Stimulated activated CD4-positive, alpha-beta T cell treated with anti-CD3 and anti-CD28 coated beads, Interleukin-4, amount 100 ng/mL, for 24 hours (primary cell): Measurements from ENCODE around the gene SCAMP3.

Source experiments
- DNase-seq: peaks from one replicate; pipeline ENCODE4 v3.0.0-alpha.2; 2020

Gene SCAMP3

DNA sequence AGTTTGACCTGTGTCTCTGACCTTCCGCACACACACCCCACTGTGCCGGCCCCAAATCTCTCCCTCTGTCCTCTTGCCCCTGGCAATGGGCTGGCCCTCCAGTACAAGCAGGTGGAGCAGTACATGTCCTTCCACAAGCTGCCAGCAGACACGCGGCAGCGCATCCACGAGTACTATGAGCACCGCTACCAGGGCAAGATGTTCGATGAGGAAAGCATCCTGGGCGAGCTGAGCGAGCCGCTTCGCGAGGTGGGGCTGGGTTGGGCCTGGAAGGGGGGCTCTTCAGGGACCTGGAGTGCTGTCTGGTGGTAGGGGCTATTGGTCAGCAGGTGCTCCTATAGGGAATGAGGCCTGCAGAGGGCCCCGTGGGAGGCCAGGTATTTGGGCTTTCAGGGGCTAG is 22.9 kb upstream of the SCAMP3 start:
- no peak for DNase-seq

DNA sequence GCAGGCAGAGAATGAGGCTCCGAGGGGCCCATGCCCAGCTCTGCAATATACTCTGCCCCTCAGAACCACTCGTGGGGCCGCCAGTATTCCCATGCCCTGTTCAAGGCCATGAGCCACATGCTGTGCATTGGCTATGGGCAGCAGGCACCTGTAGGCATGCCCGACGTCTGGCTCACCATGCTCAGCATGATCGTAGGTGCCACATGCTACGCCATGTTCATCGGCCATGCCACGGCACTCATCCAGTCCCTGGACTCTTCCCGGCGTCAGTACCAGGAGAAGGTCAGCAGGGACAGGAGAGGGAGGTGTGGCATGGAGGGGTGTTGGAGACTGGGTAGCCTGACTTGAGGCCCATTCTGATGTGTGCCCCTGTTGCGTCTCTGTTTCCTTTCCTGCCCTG is 22.3 kb upstream of the SCAMP3 start:
- no peak for DNase-seq

DNA sequence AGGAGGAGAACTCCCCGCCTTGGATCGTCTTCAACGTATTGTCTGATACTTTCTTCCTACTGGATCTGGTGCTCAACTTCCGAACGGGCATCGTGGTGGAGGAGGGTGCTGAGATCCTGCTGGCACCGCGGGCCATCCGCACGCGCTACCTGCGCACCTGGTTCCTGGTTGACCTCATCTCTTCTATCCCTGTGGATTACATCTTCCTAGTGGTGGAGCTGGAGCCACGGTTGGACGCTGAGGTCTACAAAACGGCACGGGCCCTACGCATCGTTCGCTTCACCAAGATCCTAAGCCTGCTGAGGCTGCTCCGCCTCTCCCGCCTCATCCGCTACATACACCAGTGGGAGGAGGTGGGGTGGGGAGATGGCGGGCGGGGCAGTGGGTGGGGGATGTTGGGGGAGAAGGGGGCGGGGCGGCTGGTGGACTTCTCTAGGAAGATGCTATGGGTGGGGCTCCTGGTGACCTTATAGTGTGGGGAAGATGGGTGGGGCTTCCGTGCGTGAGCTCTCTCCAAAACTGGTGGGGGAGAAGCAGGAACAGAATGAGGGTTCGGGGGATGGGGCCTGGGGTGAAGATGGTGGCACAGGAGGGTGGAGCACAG is 20.4 kb upstream of the SCAMP3 start:
- DNase-seq, result no peak

DNA sequence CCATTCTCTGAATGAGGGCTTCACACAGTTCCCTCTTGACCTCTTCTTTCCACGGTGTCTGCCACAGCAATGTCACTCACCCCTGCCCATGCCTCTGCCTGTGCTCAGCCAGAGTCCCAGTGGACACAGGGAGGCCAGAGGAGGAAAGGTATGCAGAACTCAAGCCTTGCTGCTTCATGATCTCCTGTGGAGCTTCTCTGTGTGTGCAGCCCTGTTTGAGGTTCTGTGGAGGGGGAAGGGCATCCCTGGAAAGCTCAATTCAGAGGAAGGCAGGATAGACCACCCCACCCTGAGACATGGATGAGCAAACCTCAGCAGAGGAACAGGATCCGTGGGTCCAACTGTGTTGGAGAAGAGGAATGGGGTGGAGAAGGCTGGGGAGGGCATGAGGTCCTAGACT is 17.1 kb upstream of the SCAMP3 start:
- no peak for DNase-seq

DNA sequence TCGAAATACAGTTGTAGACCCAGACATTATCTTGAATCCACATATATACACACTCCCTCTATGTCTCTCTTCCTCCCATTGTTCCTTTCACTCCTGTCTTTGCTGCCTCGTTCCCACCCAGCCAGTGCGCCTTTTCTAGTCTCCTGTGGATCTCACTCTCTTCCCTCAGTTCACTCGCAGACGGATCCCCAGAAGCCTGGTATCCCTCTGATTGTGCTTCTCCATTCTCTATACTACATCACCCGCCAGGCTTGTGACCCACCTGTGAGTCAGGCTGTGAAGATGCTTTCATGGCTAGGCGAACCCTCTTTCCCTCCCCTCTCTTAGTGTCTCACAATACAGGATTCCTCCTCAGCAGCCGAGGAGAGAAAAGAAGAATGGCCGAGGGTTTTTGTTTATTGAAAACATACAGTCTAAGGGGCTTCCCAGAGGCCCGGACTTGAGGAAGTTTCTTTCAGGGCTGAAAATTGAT is 16.6 kb upstream of the SCAMP3 start:
- DNase-seq, result no peak

DNA sequence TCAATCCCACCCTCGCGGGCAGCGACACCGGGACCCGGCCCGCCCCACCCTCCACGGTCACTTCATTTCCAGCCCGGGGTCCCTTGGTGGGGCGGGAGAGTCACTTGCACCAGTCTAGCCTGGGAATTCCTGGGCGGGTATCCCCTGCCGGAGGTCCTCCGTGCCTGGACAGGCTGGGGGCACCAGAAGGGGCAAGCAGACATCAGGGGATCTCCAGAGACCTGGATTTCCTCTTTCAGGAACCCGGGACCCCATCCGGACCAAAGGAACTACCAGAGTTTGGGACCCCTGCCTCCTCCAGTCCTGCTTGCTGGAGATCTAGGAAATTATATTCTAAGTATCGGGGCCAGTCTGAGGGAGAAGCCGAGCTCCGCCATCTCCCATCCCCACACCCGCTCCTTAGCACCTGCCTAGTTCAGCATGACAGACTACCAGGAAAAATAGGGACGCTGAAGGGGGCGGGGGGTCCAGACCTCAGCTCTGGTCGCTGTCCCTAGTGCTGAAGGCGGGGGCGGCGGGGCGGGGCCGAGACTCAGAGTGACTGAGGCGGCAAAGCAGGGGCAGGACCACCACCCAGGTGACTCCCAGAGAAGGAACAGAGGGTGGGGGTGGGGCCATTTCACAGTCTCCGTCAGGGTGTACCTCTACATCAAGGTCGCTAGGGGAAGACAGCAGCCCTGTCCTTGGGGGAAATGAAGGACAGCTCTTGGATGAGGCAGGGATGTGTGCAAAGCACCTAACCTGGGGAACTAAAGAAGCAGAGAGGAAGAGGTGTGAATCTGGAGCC is 15.9 kb upstream of the SCAMP3 start:
- peak; percentile 79 for DNase-seq

DNA sequence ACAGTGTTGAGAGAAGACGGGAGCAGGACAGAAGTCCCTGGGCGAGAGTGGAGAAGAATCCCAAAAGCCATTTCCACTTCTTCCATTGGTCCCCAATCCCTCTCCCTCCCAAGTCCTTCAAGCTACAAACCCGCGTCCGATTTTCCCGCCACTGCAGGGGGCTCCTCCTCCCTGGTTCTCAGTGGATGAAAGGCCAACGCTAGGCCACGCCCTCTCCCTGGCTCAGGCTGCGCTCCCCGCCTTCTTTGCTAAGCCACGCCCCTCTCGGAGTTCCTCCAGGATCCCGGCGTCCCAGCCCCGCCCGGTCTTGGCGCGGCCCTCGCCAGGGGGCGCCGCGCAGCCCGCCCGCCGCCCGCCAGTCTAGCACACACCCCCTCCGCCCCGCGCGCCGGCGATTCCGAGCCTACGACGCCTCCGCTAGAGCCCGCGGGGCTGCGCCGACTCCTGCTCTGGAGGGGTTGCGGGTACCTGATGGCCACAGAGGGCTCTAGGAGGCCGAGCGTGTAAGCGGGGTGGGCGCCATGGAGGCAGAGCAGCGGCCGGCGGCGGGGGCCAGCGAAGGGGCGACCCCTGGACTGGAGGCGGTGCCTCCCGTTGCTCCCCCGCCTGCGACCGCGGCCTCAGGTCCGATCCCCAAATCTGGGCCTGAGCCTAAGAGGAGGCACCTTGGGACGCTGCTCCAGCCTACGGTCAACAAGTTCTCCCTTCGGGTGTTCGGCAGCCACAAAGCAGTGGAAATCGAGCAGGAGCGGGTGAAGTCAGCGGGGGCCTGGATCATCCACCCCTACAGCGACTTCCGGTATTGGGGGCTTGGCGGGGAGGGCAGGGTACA is 15.1 kb upstream of the SCAMP3 start, which contains the start of gene HCN3:
HCN3 (plus strand) TSS at position 394 of the 832 bp plus-strand sequence; CDS start at position 522, 128 bp downstream.
- peak; percentile 96 for DNase-seq

DNA sequence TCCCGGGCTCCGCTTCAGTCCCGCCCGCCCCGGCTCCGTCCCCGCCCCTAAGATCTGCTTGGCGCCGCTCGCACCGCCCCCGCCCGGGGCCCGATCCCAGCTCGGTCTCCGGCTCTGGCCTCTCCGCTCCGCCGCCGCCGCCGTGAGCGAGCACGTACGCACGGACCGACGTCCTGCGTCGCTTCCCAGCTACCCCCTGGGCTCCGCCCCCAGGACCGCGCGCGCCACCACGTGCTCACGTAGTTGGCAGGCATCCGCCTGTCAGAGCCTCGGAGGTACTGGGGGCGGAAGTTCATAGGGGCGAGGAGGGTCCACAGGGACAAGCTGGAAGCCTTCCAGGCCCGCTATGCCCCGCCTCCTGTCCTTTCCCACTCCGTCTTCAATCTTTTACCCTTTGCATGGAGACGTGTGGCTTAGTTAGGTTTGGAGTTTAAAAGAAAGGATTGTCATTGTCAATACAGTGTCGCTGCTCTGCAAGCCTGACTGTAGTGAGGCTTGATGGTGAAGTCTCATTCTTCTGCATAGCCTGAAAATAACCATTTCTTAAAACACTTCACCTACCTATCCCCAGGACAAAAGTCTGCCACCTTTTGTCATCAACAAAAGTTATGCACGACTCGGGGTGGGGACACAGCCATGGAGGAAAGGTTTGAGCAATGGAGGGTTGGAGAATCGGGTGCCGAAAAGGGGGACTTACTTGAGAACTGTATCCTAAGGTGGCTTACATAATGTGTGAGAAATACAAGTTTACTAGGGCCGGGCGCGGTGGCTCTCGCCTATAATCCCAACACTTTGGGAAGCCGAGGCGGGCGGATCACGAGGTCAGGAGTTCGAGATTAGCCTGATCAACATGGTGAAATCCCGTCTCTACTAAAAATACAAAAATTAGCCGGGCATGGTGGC is 11.4 kb upstream of the SCAMP3 start, which contains the start of gene CLK2:
CLK2 (minus strand) TSS at position 162 of the 903 bp plus-strand sequence. CDS start 2,527 bp downstream, outside the sequence.
- DNase-seq, result peak; percentile 96

DNA sequence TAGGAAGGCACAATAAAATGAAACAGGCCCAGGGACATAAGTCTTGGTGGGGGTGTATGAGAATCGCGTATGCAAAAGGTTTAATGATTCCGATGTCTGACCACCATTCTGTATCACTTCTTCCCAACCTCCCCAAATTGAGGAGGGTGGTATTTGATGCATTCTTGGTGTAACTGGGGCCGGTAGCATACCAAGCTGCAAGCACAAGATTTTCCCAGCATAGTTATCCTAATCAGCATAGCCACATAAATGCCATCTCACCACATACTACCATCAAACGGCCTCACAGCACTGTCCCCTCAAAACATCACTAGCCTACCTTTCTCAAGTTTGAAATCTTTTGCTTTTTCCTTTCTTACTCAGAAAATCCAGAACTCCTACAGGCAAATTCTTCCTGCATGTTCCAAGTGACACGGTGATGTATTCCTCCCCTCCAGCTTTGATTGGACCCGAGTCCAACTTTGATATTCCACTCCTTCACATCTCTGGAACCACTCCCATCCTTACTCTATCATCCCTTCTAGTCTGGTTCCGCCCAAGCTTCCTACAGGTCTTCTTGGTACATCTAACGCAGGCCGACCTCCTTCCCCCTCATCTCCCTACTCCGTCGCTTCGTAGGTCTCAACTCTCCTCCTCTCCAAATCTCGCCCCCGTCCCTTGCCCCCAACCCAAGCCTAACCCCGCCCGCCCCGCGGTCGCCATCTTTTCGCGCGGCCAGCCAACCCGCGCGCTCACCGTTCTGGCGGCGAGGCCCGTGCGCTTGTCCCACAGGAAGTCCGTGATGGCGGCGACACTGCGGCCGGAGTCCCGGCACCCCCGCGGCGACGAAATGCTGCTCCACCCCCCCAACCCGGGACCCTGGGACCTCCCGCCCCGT is 10.5 kb upstream of the SCAMP3 start:
- no peak for DNase-seq

DNA sequence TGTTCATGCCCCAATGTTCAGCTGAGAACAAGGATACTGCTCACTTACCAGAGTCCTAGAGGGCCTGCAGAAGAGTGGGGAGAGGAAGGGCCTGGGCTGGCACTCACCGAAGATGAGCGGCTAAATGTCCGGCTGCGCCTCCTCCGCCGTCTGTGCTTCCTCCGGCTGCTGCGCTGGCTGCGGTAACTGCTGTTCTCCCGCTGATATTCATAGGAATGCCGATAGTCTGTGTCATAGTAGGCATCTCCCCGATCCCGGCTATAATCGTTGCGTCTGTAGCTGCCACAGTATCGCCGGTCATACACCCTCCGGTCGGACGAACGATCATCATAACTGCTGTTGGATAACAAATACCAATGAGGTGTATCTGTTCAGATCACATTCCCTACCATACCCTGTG is 7.2 kb upstream of the SCAMP3 start:
- DNase-seq, result no peak

DNA sequence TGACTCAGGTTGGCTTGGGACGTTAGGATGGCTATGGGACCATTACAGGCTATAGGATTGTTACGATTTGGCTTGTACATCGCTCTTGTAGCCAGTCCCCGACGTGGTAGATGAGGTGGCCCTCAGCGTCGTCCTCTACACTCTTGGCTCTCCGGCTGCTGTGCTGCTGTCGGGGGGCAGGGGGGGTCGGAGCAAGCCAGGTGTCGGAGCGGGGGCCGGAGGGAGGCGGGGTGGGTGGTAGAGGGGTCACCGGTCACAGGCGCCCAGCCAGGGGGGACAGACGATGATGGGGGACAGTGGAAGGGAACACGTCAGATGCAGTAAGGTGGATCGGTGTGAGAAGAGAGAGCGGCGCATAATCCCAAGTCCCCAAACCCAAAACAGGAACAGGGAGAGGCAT is 6.5 kb upstream of the SCAMP3 start:
- no peak for DNase-seq

DNA sequence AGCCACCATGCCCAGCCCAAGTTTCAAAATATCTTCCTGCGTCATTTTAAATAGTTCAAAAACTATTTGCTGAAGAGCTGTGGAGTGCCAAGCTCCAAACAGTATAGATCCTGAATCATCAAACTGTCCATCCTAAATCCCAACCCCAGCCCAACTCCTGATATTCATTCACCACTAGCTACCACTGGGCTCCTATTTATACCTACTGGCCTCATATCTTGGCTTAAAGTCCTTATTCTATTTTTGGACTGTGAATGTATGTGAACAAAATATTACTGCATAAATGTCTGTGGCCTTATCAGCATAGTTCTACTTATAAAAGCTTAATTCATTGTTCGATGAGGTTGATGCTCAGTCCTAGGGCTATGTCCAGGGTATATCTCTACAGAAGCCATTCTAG is 5.2 kb upstream of the SCAMP3 start:
- no peak for DNase-seq

DNA sequence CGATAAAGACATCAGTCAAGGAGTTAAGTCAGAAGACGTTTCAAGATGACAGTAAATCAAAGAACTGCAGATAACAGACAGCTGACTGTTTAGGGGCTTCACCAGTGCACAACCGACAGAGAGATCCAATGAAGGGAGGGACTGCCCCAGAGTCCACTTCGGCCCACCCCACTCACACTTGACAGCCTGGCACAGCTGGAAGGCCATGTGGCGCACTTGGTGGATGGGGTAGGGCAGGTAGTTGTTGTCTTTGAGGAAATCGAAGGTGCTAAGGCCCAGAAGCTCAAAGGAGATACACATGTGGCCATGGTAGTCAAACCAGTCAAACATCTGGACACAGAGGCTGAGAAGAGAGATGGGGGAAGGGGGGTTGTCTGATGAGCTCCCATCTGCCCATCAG is 4.4 kb upstream of the SCAMP3 start:
- DNase-seq, result no peak

DNA sequence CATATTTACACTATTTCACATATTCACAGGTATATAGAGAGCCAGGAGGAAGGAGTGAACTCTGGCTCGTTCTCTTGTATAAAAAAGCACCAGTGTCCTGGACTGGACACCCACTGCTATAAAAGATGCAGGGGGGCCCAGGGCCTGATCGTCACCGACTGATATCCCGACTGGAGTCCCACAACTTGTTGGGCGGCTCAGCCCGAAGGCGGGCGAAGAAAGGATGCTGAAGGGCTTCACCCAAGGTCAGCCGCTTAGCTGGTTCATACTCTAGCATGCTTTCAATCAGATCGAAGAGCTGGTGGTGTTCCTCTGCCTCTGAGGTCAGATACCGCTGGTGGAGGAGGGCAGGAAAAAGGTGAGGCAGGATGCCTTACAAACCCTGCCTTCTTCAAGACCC is 907 bp upstream of the SCAMP3 start:
- DNase-seq, result no peak

DNA sequence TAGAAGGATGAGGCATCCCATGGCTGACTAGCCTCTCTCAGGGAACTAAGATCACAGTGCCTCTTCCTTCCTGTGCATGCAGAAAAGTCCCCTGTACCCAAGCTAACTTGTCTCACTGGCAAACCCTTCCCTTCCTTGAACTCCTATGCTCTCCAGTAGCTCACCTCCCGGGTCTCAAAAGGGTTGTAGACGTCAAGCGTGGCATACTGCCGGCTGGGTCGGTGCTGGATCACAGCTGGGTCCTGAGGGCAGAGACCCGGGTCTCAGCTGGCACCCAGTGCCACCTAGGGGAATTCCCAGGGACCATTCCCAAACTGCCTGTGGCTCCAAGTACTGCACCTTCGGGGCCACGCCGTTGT is 688 bp downstream of the SCAMP3 start:
- peak; percentile 30 for DNase-seq

DNA sequence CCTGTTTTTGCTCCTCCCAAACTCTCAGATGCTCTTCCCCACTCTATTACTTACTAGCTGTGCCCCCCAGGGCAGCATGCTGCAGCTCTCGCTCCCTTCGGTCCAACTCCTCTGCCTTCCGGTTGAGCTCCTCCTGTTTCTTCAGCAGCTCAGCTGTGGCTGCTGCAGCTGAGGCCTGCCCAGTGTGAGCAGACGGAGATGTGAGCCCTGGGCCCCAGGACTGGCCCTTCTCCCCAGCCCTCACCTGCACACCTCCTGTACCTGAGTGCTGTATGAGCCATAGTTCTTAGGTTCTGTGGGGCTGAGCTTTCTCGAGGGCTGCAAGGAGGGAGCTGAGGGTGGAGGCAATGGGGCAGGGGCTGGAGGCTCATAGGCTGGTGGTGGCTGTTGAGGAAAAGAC is 1.9 kb downstream of the SCAMP3 start:
- no peak for DNase-seq

DNA sequence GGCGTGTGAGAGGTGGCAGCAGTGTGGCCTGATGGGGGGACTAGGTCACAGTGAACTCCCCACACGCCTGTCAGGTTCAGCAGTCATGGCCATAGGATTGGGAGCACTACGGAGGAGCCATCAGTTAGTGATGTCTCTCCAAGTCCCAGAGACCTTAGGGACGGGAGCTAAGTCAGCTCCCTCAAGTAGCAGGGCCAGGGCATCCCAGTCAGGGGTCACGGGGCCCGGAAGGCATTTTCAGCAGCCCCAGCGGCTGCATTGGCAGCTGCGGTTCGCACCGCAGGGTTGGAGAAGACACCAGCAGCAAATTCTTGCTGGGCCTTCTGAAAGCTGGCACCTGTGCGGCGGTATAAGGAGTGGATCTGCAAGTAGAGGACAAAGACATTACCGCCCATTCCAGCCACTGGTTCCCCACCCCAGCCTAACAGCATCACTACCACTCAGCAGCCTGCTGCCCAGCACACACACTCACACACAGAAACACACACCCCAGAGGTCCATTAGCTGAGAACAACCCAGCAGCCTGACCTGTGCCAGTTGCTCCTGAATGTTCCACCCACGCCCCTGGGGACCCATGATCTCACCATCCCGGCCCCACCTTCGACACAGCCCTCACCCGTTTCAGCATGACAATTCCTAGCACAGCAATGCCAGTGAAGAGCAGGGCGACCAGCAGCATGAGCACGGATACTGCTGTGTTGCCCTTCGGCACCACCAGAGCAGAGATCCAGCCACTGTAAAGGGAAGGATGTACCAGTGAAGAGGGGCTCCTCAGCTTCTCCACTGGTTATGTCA is 5.9 kb downstream of the SCAMP3 start:
- DNase-seq, result no peak

DNA sequence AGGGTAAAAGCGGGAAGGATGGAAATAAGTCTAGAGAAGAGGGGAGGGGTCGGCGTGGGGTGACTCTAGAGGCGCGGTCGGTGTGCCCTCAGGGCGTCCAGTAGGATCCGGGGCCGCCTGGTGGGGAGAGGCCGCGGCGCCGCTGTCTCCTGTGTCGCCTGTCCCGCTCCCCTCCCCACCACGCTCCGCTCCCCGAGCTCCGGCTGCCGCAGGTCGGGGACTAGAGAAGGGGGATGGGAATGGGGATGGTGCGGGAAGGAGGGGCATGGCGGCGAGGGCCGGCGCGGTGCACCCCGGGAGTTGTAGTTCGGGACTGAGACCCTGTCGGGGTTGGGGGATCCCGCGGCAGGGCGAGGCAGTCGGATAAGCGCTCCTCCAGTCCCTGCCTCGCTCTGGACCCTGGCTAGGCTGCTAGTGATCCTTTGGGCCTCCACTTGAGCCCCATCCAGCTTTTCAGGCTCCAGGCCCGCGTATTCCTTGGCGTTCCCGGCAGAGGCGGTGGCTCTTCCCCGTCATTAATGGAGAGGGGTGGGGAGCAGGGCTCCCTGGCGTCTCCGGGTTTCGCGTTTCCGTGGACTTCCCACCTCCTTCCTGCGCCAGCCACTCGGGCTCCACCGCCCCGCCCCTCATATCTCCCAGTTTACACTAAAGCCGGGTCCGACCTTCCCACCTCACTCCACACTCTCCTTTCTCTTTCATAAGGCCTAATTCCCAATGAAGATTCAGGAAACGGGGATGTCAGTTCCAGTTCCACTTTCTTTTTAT is 6.7 kb downstream of the SCAMP3 start, which contains the start of gene ENTREP3:
ENTREP3 (minus strand) TSS at position 241 of the 765 bp plus-strand sequence. CDS start 606 bp downstream, outside the sequence.
- peak; percentile 78 for DNase-seq

DNA sequence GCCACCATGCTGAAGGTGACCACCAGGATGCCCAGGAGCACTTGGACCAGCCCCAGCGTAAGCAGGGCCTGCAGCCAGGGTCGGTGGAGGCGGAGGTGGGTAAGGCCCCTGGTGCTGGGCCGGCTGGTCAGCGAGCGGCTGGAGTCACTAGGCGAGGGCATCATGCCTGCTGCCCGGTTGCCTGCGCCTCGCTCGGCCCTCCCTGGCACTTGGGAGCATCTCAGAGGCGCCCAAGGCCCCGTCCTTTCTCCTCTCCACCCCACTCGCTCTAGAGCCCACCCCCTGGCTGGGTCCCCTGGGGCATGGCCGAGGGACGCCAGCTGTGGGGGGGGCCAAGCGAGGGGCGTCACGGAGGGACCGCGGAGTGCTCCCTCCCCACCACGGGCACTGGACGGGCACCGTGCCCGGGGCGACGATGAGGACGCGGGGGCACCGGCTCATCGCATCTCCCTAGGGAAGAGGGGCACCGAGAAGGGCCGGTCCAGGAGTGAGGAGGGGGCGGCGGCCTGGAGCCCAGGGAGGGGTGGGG is 7.4 kb downstream of the SCAMP3 start:
- no peak for DNase-seq
